Islet precursor cell (in vitro differentiated cells): ENCODE data around the gene MTMR1.
A peak's percentile ranks its signal among the peaks of the same experiment; 100 is the strongest.

ENCODE experiments used
- DNase-seq: peaks from one replicate; pipeline ENCODE4 v3.0.0-alpha.2; 2018

MTMR1 gene

DNA sequence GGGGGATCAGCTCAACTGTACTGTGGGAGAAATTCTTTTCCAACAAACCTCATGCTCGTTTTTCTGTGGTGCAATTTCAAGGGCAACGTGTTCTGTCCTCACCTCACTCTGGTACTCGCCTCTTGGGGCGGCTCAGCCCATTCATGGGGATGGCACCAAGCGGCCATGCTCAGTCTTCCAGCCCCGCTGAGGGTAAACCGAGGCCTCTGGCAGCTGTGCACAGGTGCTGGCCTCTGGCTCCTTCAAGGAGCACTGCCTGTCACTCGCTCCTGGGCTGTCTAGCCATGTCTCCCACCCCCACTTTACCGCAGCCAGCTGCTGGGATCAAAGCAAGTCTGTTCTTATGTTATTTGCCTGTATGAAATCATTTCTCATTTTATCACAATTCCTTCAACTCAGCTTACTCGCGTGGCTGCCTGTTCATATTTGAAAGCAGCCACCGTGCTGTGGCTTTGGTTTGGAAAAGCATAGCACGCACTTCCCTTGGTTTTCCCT, 70.2 kb downstream of the MTMR1 start:
- DNase-seq: peak; percentile 45

DNA sequence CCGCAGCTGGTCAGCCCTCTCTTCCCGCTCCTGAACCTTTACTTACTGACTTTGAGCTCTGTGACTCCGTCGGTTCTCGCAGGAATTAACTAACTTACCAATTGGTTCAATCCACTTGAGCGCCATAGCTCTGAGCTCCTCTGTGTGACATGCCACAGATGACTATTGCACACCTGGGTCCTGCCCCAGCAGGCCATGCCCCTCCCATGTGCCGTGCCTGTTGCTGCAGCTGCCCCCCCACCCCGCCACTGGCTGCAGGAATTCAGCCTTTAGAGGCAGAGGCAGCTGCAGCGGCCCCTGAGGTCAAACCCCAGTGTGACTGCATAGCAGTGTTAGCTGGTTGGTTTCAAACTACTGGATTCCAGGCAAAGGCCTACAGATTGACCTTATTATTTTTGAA, 70.6 kb downstream of the MTMR1 start:
- DNase-seq: peak; percentile 59

DNA sequence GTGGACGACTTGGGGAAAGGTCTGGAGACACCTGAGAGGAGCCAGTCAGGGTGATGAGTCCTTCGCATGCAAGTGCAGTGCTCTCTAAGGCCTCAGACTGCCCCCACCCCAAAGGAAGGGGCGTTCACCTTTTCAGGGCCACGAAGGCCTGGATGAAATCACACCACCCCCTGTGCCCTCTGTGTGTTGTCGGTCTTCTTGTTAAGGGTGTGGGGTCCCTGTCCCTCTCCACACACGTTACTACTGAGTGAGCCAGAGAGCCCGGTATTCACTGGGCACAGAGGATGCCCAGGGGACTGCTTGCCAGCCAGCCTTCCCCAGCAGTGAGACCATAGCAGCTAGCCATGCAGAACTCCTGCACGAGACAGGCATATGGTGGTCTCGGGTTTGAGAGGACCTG, 72.0 kb downstream of the MTMR1 start:
- DNase-seq: no peak

DNA sequence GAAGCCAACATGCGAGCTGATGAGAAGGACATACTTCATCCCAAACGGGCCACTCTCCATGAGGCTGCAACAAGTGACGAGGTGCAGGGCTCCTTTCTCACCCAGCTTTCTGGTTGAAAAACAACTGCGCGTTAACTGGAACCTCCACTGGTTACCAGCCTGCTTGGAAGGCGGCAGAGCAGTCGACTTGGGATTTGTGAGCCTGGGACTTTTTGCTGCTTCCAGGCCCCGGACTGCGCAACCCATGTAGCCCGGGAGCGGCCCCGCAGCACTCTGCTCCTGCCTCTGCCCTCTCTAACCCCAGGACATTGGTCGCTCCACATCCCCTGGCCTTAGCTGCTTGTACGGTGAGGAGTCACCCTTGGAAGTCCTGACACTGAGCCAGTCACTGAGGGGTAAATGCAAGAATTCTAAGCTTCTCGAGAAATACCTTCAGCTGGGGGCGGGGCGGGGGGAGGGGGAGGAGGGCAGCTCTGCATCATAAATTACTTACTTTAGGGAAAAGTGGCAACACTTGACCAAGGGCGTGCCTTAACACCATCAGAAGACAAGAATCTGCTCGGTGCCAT, 72.7 kb downstream of the MTMR1 start:
- DNase-seq: peak; percentile 51

DNA sequence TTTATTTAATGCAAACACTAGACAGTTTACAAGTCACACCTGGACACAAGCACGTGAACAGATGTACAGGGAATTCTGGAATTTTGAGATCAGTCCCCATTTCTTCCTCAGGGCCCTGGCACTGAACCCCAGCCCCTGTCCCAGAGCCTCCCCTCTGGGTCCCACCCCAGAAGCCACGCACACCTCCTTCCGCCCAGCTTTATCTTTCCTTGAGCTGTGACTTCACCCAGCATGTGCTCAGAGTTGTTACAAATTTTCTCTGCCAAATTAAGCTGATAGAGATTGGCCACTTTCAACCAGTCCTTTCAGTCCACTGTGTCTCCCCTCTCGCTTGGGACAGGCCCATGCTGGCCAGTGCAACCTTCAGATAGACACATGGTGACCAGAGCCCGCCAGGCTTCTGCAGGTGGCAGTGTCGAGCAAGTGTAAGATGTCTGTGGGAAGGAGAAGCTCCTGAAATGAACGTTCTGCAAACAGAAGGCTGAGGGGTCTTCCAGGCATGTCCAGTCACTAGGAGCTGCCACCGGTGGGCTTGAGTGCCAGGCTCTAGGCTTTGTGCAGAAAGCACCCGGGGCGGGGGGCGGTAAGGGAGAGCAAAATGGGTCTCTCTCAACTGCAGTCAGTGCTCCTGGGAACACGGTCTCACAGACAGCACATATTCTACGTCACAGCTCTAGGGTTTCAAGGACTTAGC, 73.3 kb downstream of the MTMR1 start:
- DNase-seq: peak; percentile 50

DNA sequence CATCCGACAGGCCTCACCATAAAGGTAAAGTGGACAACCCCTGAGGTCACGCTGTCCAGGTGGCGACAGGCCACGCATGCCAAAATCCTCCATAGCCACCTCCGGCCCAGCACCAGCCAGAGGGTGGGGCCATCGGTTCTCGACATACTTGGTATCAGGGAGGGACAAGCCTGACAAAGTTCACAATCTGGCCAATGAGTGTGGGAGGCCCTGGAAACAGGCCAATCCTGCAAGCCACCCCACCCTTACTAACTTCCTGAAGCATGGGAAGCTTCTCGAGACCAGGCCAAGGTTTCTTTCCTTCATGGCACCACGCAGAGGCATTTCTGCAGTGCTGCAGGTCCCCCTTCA, 73.8 kb downstream of the MTMR1 start:
- DNase-seq: no peak

DNA sequence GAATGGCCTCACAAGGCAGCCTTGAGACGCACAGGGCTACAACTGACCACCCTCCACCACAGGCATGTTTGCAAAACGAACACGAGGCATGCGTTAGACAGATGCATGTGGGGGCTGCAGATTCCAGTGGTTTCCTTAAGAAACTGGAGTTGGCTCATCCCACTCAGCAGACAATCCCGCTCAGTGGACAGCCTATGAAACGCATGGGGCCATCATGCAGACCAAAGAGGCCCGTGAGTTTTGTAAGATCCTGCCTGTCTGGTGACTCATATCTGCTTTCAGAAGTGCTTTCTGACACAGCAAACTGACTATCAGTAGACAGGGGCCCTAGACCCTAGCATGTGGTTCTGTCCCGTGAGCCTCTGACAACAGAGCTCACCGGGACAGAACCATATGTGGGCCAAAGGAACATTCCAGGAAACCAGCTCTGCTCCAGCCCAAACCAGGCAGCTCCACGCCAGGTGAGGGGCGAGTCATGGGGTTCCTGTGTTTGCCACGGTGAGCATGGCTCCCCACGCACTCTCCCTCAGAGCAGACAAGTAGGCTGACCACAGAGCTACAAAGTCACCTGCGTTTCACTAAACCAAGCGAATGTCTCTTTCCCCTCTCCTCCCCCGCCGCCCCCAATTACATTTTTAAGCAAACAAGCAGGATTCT, 74.4 kb downstream of the MTMR1 start:
- DNase-seq: peak; percentile 77

DNA sequence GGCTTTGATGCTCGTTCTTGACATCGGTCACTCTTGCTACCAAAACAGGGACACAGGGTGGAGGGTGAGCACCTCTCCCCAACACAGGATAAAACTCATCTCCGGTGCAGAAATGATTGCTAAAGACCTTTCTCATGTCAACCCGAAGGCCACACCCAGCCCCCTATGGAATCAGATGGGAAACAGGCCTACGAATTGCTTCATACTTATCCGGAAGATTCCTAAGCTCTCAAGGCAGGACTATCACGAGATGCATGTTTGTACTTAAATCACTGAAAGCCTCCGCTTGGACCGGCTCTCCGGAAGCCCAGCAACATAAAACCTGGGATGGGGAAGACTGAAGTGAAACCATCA, 74.9 kb downstream of the MTMR1 start:
- DNase-seq: no peak

DNA sequence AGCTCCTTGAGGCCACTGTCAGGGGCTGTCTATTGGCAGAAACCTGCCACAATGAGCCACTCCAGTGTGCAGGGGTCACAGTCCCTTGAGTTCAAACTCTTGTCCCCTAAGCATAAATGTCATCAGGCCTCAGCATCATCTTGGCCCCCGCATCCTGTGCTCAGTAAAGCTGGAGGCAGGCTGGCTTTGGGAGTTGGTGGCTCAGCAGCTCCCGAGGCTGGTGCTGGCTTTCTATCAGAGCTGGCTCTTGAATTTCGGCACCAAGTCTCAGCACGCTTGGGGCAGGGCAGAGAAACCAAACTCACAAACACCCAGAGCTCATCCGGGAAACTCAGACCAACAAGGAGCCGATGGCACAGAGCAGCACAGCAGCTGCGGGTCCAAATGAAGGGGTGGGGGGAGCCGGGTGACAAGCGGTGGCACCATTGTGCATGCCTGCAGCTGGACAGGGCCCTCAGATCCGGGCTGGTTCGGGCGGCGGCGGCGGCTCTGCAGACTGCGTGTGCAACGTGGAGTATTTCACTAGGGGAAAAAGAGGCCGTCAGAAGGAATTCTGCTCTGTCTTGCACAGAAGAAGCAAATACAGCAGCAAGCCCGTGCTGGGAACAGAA, 75.5 kb downstream of the MTMR1 start:
- no peak for DNase-seq

DNA sequence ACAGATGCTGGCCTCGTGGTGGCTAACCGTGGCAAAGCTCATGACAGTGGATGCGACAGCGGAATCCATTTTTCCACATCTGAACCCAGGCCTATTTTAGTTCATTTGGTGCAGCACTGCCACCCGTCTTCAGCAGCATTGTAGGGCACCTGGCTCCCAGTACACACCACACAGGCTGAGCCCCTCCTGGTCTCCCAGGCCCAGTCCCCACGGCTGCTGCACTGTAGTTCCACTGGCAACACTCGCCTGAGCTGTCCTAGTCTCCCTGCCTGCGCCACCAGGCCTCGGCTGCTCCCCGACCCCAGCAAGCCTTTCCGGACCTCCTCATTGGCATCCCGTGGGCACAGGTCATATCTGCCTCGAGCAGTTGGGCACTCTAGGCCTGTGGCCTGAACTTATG, 76.2 kb downstream of the MTMR1 start:
- DNase-seq: no peak

DNA sequence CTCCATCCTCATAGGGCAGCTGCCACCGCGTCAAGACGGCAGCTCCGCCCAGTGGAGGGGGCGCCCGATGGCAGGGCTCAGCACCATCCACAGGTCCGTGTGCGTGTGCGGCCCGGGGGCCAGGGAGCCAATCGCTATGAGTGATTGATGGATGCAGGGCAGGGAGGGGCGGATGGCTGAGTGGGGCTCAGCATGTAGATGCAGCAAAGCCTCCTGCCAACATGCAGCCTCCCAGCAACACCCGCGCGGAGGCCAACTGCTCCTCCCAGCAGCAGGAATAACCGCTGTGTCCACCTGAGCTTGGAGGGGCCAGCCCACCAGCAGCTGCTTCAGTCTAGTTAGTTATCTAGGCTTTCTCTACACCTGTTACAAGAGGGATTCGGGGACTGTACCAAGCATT, 77.4 kb downstream of the MTMR1 start:
- DNase-seq: peak; percentile 46

DNA sequence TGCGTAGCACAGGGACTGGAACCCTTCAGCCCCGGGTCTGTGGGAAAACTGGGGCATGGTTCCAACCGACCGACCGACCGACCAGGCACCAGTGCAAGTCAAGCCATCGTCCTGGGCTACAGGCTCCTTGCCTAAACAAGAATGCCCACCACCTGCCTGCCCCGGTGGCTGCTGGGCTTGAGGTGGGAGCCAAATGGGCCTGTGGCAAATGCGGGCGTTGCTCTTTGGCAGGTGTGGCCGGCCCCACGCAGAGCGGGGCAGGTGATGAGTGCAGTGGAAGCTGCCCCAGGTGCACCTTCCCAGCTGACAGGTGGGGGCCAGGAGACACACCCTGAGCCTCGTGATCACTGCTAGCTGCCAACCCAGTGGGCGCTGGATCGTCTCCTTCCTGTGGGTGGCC, 77.9 kb downstream of the MTMR1 start:
- DNase-seq: peak; percentile 38

DNA sequence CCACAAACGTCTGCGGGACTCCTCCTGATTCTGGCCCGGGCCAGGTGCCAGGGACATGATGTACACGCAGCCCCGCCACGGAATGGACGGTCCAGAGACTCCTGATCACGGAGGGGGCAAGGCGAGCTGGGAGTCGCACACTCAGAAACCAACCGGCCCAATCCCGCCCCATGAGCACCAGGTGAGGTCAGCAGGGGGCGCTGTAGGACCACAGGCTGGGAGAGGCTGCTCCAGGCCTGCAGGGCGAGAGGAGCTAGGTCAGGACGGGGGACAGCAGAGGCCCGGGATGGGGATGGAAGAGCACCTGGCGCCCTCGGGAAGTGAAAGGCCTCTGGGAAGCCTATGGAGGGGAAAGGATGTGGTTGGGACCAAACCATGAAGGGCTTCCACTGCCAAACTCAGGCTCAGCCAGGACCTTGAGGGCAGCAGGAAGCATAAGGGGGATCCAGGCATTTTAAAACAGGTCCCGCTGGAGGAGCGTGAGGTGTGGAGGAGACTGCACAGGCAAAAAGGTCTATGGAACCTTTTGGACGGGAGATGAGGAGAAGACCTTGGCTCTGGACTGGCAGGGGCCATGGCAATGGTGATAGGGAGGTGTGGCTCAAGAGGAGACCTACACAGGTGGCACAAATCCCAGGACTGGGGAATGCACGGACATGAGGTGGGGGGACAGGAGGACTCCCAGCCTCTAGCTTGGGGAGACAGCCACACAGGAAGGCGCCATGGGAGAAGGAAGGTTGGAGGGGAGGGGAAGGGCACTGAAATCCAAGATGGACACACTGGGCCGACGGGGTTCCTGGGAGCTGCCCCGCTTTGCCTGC, 79.2 kb downstream of the MTMR1 start:
- peak; percentile 89 for DNase-seq

DNA sequence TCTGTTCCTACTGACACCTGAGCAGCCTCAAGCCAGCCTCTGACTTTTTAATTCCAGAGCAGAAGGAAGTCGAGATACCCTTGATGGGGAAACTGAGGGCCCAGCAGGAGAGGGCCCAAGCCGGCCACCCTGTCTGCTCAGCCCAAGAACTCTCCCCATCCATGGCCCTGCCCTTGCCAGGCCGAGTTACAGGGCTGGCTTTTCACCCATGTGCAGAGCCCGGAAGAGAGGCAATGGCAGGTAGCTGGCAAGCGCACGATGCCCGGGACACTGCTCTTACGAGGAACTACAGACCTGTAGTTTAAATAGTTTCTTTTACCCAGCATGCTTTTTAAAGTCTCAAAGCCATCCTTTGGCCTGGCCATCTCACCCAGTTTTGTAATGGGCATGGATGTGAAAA, 79.9 kb downstream of the MTMR1 start:
- no peak for DNase-seq

DNA sequence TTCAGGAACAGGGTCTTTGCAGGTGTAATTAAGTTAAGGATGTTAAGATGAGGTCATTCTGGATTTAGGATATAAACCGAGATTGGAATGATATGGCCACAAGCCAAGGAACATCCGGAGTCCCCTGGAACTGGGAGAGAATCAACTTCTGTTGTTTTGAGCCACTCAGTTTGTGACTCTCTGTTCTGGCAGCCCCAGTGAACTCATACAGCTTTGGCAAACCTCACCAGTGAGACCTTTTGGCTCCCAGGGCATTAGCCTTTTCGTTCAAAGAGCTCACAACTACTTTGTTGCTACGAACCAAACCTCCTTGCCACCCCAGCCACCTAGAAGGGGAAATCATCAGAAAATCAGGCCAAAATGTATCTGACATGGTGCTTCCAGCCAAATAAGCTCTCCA, 80.4 kb downstream of the MTMR1 start:
- no peak for DNase-seq

DNA sequence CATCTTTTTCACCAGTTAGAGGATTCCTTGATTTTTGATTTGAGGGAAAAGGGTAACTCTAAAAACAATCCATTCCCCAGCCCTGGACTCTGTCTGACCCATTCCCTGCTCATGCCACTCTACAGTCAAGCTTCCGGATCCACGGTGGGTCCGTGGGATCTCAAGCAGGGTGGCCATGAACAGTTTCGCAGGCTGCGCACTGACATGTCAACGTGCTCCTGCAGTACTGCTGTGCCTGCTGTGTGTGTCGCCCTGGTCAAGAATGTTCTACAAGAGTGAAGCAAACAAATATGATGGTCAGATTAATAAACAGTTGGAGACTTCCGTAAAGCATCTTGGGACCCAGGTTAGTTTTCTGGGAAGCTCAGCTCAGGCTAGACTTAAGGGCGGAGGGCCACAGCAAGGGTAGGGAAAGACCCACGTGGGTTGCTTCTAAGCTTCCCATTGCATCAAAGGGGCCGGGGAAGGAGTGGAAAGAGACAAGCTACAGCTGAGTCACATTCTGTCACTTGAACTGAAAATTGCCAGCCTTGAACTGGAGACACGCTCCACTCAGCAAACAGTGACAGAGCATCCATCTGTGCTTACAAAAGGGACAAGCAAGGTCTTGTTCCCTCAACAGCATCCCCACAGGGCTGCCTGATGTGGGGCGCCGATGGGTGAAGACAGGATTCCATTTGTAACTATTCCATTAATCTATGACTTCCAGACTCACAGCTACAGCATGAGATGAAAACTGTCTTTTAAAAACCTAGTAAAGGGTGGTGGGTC, 81.8 kb downstream of the MTMR1 start:
- DNase-seq: no peak

DNA sequence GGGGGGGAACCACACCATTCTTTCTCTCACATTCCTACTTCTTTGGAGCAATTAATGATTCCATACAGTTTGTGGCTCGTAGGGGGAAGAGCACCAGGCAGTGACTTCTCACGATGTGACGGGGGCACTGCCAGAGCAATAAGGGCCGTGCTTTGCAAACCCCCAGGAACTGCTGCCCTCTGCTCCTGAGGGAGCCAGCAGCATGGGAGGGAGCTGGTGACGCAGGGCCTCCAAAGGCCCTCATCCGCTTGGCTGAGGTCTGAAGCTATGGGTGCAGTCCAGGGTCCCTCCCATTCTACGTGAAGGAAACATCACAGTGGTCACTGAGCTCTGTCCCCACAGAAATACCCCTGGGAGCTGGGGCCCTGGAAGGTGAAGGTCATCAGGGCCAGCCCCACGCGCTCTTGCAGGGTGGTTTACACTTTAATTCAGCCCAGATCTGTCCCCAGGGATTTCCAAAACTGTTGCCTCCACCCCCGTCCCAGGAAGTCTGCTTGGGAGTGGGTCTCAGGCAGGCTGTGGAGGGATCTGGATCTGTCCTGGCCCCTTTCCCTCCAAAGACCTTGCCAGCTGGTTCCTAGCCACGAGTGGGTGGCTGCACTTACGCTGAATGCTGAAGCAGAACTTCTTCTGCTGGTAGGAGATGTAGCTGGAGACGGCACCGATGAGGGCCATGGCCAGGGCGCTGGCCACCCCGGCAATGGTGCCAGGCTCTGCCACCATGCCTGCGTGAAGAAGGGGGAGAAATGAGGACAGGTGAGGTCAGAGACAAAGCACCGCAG, 82.6 kb downstream of the MTMR1 start:
- no peak for DNase-seq

DNA sequence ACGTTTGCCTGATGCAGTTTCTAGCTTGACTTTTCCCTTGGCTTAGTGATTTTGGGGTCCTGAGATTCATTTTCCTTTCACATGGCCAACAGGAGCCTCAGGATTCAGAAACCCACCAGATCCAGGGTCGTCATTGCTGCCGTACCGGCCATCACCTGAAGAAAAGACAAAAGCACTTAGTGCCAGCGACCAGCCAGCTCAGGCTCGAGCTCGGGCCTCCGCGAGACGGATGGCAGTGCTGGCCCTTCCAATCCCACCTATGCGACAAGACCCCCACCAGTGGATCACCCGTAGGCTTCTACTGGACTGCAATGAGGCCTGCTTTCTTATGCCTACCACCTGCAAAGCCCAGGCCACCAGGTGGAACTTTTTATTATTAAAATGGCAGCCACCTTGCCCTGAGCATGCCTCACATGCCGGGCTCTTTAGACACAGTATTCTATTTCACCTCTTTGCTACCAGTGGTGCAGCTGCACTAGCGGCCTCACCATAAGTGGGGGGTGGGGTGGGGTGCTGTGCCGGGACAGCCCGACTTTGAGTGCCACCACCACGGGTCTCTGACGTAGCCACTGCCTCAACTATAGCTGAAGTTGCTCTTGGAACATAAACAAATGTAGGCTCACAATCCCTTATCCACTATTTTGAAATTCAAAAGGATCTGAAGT, 84.3 kb downstream of the MTMR1 start:
- no peak for DNase-seq

DNA sequence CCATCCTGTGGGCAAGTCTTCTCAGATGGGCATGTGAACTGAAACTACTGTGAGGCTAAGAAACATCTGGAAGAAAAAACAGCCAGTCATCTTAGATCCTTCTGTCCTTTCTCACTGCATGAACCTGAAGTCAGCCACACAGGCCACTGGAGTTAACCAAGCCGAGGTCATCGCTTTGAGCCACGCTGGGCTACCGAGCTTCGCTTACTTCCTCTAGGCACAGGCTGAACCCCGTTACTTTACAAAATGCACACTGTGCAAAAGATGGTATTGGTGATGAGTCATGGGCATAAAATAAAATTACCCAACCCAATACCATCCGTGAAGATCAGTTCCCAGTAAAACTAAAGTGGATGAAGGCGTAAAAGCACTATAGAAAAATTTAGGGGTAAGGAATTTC, 86.2 kb downstream of the MTMR1 start:
- no peak for DNase-seq

DNA sequence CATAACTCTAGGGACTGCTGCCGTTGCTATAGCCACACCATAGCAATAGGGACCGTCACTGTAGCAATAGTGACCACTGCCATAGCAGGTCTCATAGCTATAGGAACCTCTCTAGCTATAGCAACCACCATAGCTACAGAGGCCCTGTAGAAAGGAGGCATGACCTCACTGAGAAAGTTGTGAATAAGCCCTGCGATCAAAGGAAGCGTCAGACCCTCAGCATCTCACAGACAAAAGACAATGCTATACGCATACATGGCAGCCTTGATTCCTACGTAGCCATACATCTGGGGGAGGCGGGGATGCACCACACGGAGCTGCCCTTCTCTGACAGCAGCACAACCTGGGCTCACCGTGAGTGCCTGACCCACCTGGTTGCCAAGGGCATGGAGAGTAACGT, 88.5 kb downstream of the MTMR1 start:
- no peak for DNase-seq

DNA sequence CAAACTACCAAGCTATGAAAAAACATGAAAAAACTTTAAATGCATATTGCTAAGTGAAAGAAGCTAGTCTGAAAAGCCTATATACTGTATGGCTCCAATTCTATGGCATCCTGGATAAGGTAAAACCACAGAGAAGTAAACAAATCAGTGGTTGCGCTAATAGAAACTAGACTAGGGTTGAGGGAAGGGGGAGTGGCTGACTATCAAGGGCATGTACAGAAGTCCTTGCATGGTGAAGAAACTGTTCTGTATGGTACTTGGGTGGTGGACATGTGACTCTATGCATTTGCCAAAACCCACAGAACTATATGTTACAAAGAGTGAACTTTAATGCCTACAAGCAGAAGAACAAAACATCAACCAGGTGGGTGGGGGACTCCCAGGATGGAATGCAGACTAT, 96.8 kb downstream of the MTMR1 start:
- DNase-seq: no peak
